ENCODE results near the gene BICD2. TPM values are rescaled to one million over a fixed set of nuclear protein-coding genes. Genes with fewer than 3 reads are reported as not detected.

Gene BICD2
- total RNA-seq, 2 experiments from 2014 or later = 26.4 to 27.2 TPM

DNA sequence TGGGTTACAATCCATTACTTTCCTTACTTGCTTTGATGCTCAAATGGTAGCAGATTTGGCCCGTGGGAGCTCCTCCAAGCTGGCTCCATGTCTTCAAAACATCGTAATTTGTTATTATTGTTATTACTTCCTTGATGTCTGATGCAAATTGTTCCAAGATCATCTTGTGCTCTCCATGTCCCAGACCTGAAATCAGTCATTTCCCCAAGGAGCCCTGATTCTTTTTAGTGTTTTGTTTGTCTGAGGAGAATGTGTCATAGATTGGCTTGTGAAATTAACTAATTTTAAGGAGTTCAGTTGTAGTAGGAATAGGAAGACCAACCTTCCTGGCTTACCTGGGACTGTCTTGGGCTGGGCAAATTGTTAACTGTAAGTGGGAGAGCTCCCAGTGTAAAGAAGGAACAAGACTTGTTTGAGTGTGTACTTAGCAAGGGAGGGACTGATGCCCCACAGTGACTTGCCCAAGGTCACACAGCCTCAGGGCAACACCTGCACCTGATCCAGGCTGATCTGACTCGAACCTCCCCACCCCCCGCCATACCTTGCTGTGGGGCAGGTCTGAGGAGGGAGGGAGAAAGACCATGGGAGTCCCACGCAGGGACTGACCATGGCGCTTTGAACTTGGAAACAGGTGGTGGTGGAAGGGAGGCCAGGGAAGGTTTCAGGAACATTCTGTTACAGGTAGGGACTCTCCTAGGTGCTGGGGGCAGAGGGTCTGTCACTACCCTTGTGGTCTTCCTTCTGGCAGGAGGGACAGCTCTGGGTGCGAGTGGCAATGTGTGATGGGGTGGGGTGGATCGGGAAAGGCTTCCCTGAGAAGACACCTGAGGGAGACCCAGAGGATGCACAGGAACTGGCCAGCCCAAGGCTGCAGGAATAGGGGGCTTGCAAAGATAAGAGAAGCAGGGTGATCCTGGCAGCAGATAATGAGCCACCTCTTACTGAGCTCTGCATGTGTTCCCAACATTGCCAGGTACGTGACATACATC, 2.7 kb upstream of the BICD2 start:
- Mint-ChIP-seq H3K27ac (no peak overlapping the region), H3K4me3 (no peak overlapping the region), H3K36me3 (no peaks in the 10 kb centered on the region), H3K27me3 (no peaks in the 10 kb centered on the region), H3K4me1 (peaks cover 38% of the 10 kb centered on the region), H3K9me3 (ENCODE audit: low read depth) (no peaks in the 10 kb centered on the region)
- CTCF ChIA-PET = interaction anchor here (1.0 to 1.6 kb wide), 2 partner anchors 12 to 43 kb away, joined by 3 to 4 read pairs; no protein-coding TSS in a partner anchor
- no peak for DNase-seq
- ATAC-seq = no peak

DNA sequence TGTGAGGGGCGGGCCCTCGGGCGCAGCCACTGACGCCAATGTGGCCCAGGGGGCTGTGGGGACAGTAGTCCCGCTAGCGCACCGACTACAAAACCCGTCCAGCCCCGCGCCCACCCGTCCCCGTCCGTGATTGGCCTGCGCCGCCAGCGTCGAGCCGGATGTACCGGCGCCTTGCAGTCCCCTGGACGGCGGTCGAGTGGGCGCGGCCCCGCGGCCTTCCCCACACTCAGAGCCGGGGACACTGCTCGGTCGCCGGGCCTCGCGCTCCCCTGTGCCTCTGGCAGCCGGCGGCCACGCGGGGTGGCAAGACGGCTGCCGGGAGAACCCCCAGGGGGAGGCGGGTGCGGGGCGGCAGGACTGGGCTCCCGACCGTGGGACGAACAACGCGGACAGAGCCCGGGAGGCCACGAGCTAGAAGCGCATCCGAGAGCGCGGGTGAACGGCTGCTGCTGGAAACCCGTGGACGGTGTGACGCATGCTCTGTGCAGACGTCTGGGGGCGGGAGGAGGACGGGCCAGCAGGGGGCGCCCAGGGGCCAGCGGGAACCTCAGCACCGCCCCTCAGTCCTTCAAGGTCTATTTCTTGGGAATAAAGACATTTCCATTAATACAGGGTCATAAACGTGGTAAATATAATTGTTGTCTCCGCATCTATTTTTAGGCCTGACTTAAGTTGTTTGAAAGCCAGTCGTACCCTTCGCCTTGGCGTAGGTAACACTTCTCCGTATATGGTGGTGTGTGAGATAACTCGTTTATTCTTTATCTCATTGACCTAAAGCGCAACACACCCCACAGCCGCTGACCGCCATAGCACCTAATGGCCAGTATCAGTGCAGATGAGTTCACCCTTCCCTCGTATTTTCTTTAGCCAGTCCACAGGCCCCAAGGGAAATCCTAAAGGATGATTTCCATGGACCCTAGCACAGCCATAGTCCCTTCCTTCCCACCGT, 629 bp upstream of the BICD2 start:
- no peaks in the 10 kb centered on the region for H3K36me3 Mint-ChIP-seq
- peak overlapping the region; percentile 83 for H3K4me3 Mint-ChIP-seq
- H3K27me3 Mint-ChIP-seq = no peaks in the 10 kb centered on the region
- peak overlapping the region; percentile 95 for H3K27ac Mint-ChIP-seq
- H3K9me3 Mint-ChIP-seq (ENCODE audit: low read depth) = no peaks in the 10 kb centered on the region
- DNase-seq = peak; percentile 99
- H3K4me1 Mint-ChIP-seq = peaks cover 49% of the 10 kb centered on the region
- ATAC-seq = peak; percentile 93
- CTCF ChIA-PET = interaction anchor here (0.8 to 2.0 kb wide), 8 partner anchors 24 to 189 kb away, joined by 3 to 14 read pairs (median 4); partner anchors contain the start of gene IPPK

DNA sequence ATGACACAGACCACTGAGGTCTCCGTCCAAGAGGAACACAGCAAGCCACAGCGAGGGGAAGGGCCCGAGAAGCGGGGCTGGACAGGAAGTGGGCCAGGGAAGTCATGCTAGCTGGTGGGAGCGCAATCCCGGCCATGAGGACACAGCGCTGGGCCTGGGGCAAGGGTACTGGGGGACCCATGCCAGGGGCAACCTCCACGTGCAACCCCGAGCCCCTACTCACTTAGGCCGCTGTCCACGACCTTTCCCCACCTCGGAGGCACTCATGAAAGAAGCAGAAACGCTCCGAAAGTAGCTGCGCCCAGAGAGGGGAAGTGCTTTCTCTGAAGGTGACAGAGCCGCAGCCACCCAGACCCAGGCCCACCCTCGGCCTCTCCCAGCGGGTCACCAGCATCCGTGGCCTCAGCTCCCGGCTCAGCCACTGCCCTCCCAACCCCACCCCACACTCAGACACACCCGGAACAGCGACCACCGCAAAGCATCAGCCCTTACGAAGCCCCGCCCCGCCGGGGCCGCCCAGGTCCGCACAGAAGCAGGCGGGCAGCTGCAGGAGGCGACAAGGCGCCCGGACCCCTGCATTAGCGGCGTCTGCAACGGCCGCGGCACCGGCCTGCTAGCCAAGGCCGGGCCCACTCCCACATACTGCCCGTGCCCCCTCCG, 782 bp downstream of the BICD2 start:
- H3K4me1 Mint-ChIP-seq = peaks cover 48% of the 10 kb centered on the region
- H3K4me3 Mint-ChIP-seq = peak overlapping the region; percentile 83
- H3K27ac Mint-ChIP-seq = peak overlapping the region; percentile 84
- no peaks in the 10 kb centered on the region for H3K36me3 Mint-ChIP-seq
- no peaks in the 10 kb centered on the region for H3K27me3 Mint-ChIP-seq
- CTCF ChIA-PET = interaction anchor here (1.2 to 2.0 kb wide), 6 partner anchors 10 to 240 kb away, joined by 3 to 14 read pairs (median 4); partner anchors contain the start of gene IPPK
- ATAC-seq (no peak), DNase-seq (peak; percentile 70)
- H3K9me3 Mint-ChIP-seq (ENCODE audit: low read depth) = no peaks in the 10 kb centered on the region

DNA sequence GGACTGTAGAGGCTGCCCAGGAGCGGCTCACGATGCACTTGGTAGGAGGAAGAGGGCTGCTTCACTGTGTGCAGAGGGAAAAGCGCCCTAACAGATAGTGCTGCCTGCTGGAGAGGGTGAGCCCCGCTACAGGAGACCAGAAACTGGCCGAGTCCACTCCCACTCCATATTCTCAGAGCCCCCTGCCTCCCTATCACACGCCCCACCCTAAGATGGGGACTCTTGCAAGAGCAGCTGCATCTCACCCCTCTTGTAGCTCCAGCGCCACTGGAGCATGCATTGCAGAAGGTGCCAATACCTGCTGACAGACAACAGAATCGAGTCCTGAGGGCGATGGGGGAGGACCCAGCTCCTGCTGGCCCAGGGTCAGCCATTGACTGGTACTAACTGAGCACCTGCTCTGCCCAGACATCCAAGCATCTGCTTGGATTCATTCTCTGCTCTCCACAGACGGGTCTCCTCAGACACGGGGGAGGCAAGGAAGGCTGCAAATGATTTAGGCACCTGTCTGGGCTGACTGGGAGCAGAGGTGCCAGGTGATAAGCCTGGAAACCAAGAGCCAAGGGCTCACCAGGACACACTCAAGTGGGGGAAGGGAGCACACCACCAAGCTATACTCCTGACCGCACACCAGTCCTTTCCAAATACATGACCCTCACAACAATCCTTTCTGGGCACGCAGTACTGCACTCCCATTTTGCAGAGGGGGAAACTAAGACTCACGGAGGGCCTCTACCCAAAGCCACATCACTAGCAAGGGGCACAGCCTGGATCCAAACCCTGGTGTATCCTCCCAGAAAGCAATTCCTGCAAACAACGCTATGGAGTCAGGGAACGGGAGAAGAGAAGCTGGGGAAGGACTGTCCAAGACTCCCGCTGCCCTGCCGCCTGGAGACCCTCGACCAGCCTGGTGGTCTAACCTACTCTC, 1.6 kb downstream of the BICD2 start:
- Mint-ChIP-seq H3K4me3 (peak overlapping the region; percentile 83), H3K4me1 (peaks cover 48% of the 10 kb centered on the region), H3K27me3 (no peaks in the 10 kb centered on the region), H3K36me3 (no peaks in the 10 kb centered on the region), H3K9me3 (ENCODE audit: low read depth) (no peaks in the 10 kb centered on the region), H3K27ac (peak overlapping the region; percentile 84)
- no peak for ATAC-seq
- DNase-seq = no peak
- CTCF ChIA-PET = interaction anchor here (1.2 to 1.4 kb wide), 4 partner anchors 9 to 240 kb away, joined by 3 to 5 read pairs (median 4); partner anchors contain the start of gene IPPK

DNA sequence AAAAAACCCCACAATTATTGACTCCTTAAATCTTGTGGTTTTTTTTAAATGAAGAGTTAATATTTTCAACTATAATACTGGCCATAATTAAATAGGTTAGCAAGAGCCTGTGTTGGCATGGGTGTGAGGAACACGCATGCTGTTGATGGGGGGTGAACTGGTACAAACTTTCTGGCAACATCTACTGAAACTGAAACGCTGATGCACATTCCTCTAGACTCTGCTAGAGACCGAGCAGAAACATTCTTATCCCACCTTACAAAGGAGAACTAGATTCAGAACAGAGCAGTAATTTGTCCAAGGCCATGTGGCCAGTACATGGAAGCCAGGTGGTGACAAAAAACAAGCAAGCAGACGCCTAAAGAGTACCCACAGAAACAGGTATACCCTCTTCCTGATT, 2.4 kb downstream of the BICD2 start:
- Mint-ChIP-seq H3K36me3 (peaks cover 1% of the 10 kb centered on the region), H3K27ac (peak overlapping the region; percentile 24), H3K4me1 (peaks cover 48% of the 10 kb centered on the region), H3K27me3 (no peaks in the 10 kb centered on the region), H3K4me3 (peak overlapping the region; percentile 83), H3K9me3 (ENCODE audit: low read depth) (no peaks in the 10 kb centered on the region)
- CTCF ChIA-PET = interaction anchor here (1.4 kb wide), 1 partner anchor 46 kb away, joined by 3 read pairs; no protein-coding TSS in a partner anchor
- DNase-seq = no peak
- no peak for ATAC-seq

DNA sequence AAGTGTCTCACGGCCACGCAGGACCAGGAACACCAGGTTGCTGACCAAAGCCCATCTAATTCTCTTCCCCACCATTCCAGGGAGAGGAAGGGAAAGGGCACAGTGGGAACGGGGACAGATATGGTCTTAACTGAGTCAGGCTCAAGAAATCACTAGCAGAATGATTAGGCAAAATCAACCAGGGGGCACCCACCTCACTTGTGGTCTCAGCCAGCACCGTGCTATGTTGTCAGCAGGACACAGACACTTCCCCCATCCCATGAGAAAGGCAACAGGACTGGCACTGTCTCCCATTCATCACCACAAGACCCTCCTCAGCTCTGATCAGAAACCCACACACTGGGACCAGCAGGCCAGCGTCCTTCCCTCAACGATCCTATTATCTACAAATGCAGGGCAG, 2.9 kb downstream of the BICD2 start:
- peaks cover 43% of the 10 kb centered on the region for H3K4me1 Mint-ChIP-seq
- no peak for ATAC-seq

DNA sequence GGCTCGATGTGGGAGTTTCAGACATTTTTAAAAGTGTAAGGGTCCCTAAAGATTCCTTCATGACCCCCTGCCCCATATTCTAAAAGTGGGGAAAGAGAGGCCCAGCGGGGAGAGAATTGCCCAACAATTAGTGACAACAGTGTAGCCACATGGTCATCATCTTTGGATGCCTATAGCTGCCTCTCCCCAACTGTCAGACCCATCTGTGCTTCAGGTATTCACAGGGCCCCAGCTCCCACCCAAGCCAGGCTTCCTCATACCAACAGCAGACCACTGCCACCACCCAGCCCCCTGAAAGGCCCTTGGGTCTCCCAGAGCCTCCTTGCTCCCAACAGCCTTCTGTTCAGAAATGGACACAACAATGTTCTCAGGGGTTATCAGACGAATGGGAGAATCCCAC, 4.1 kb downstream of the BICD2 start:
- DNase-seq = no peak
- Mint-ChIP-seq H3K27ac (no peak overlapping the region), H3K27me3 (no peaks in the 10 kb centered on the region)

More for the DNA sequence above, 2.9 kb downstream of the BICD2 start:
- Mint-ChIP-seq H3K27me3 (no peaks in the 10 kb centered on the region), H3K4me3 (no peak overlapping the region), H3K9me3 (ENCODE audit: low read depth) (no peaks in the 10 kb centered on the region), H3K27ac (no peak overlapping the region), H3K36me3 (peaks cover 2% of the 10 kb centered on the region)
- DNase-seq = no peak
- CTCF ChIA-PET = no interaction called here

DNA sequence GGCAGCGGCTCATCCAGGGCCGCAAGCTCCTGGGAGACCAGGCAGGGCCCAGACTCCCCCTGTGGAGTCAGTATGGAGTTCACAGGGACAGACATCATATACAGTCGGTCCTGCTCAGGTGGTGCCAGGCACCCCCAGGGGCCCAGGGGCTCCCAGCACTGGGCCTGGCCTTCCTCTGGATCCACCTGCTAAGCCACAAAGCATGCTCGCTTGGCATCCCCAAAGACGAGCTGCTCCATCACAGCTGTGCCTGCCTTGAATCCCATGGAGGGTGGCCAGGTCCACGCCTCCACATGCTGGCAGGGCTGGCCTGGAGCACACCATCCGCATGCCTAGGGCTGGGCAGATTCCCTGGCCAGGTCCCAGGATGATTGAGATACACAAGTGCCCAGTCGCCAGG, 4.6 kb downstream of the BICD2 start:
- CTCF ChIA-PET = no interaction called here

More for the DNA sequence above, 4.1 kb downstream of the BICD2 start:
- peaks cover 35% of the 10 kb centered on the region for H3K4me1 Mint-ChIP-seq
- ATAC-seq = no peak
- peaks cover 6% of the 10 kb centered on the region for H3K36me3 Mint-ChIP-seq
- H3K9me3 Mint-ChIP-seq (ENCODE audit: low read depth) = no peaks in the 10 kb centered on the region
- CTCF ChIA-PET = no interaction called here
- H3K4me3 Mint-ChIP-seq = no peak overlapping the region

DNA sequence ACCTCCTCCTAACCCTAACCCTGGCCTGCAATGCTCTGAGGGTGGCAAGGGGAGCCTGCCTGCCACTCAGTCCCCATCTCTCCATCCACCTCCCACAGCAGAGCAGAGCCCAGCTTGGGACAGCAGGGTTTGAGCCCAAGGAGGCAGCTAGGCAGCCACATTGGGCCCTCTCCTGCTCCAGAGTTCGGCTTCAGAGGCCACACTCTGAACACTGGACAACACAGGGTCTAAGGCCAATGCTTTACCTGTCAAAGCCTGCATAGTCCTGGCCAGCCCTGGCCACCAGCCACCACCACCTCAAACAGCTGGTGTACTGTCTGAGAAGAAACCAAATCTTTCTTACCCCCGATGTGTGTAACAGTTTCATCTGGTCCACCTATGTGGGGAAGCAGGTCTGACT, 5.2 kb downstream of the BICD2 start:
- Mint-ChIP-seq H3K27me3 (no peaks in the 10 kb centered on the region), H3K27ac (peak overlapping the region; percentile 52), H3K4me1 (peaks cover 35% of the 10 kb centered on the region), H3K4me3 (no peak overlapping the region), H3K36me3 (peaks cover 10% of the 10 kb centered on the region), H3K9me3 (ENCODE audit: low read depth) (no peaks in the 10 kb centered on the region)
- CTCF ChIA-PET = interaction anchor here (0.7 to 1.7 kb wide), 2 partner anchors 23 to 31 kb away, joined by 3 to 4 read pairs; no protein-coding TSS in a partner anchor
- DNase-seq (no peak), ATAC-seq (no peak)

More for the DNA sequence above, 4.6 kb downstream of the BICD2 start:
- Mint-ChIP-seq H3K27me3 (no peaks in the 10 kb centered on the region), H3K36me3 (peaks cover 10% of the 10 kb centered on the region), H3K27ac (no peak overlapping the region), H3K4me1 (peaks cover 35% of the 10 kb centered on the region), H3K4me3 (no peak overlapping the region), H3K9me3 (ENCODE audit: low read depth) (no peaks in the 10 kb centered on the region)
- DNase-seq (no peak), ATAC-seq (no peak)

DNA sequence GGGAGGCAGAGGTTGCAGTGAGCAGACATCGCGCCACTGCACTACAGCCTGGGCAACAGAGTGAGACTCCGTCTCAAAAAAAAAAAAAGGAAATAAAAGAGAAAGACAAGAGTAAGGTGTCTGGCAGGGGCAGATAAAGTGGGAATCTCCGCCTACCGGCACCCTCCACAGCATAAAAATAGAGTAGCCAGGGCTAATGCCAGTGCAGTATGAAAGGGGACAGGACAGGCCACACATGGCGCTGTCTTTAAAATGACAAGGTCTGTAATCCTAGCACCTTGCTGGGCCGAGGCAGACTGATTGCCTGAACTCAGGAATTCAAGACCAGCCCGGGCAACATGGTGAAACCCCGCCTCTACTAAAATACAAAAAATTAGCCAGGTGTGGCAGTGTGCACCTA, 7.8 kb downstream of the BICD2 start:
- H3K4me1 Mint-ChIP-seq = peaks cover 34% of the 10 kb centered on the region
- DNase-seq (no peak), ATAC-seq (no peak)
- no peak overlapping the region for H3K27ac Mint-ChIP-seq
- H3K36me3 Mint-ChIP-seq = peaks cover 17% of the 10 kb centered on the region
- CTCF ChIA-PET = interaction anchor here (0.7 kb wide), 2 partner anchors 16 to 35 kb away, joined by 3 read pairs; no protein-coding TSS in a partner anchor
- no peak overlapping the region for H3K4me3 Mint-ChIP-seq
- H3K27me3 Mint-ChIP-seq = no peaks in the 10 kb centered on the region
- H3K9me3 Mint-ChIP-seq (ENCODE audit: low read depth) = no peaks in the 10 kb centered on the region

DNA sequence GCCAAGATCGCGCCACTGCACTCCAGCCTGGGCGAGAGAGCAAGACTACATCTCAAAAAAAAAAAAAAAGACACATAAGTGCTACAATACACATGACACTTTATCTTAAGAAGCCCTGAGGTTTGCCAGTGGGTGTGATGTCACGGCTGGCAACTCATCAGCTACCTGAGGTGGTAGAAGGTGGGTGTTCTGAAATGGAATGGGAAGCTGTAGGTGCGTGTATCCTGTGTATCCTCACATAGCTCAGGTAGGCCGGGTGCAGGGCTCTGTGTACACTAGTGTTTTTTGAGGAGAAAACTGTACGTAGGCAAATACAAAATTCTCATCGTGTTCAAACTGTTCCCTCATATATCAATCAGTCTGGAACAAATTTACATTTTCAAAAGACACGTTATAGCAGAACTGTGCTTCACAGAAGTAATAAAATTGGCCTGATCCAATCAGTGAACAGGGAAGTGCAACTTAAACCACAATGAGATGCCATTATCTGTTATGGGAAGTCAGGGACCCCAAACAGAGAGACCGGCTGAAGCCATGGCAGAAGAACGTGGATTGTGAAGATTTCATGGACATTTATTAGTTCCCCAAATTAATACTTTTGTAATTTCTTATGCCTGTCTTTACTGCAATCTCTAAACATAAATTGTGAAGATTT, 10.4 kb downstream of the BICD2 start:
- CTCF ChIA-PET = interaction anchor here (0.7 to 1.4 kb wide), 2 partner anchors 9 to 478 kb away, joined by 4 read pairs; no protein-coding TSS in a partner anchor
- H3K4me3 Mint-ChIP-seq = no peak overlapping the region
- DNase-seq = no peak
- peaks cover 21% of the 10 kb centered on the region for H3K4me1 Mint-ChIP-seq
- H3K9me3 Mint-ChIP-seq (ENCODE audit: low read depth) = no peaks in the 10 kb centered on the region
- no peak overlapping the region for H3K27ac Mint-ChIP-seq
- peaks cover 17% of the 10 kb centered on the region for H3K36me3 Mint-ChIP-seq
- no peaks in the 10 kb centered on the region for H3K27me3 Mint-ChIP-seq
- no peak for ATAC-seq
